Epithelial cell of esophagus (primary cell): ENCODE measurements around the gene CLDN9.

ENCODE experiments used
- DNase-seq: peaks from one replicate; pipeline ENCODE4 v3.0.0; 2010; ENCODE audit warnings: low read depth
- H3K4me3 ChIP-seq: 2 replicates; pipeline ENCODE4 v1.5.1; 2011; ENCODE audit warnings: mild to moderate bottlenecking, low read length, control low read depth
- TF ChIP-seq, protein P1 (sequence below): IDR thresholded peaks from 2 replicates; pipeline ENCODE4 v1.5.1; 2011; ENCODE audit warnings: low read depth, mild to moderate bottlenecking, low read length, control low read depth, inconsistent platforms; ENCODE audit not compliant: insufficient read depth; ENCODE audit errors: missing control alignments

Gene CLDN9

DNA sequence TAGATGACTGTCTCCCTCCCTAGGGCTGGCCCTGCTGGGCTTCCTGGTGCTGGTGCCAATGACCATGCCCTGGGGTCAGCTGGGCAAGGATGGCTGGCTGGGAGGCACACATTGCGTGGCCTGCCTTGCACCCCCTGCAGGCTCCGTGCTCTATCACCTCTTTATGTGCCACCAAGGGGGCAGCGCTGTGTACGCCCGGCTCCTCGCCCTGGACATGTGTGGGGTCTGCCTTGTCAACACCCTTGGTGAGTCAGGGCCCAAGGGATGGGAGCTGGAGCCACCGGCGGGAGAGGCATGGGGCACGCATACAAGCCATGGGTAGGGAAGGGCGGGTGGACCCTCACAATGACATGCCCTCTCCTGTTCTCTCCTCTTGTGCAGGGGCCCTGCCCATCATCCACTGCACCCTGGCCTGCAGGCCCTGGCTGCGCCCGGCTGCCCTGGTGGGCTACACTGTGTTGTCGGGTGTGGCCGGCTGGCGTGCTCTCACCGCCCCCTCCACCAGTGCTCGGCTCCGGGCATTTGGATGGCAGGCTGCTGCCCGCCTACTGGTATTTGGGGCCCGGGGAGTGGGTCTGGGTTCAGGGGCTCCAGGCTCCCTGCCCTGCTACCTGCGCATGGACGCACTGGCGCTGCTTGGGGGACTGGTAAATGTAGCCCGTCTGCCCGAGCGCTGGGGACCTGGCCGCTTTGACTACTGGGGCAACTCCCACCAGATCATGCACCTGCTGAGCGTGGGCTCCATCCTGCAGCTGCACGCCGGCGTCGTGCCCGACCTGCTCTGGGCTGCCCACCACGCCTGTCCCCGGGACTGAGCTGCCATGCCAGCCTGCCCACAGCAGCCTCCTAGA lies 41.4 kb upstream of the CLDN9 start:
- H3K4me3 ChIP-seq = no peak overlapping the region
- DNase-seq = no peak
- TF ChIP-seq, protein P1, sequence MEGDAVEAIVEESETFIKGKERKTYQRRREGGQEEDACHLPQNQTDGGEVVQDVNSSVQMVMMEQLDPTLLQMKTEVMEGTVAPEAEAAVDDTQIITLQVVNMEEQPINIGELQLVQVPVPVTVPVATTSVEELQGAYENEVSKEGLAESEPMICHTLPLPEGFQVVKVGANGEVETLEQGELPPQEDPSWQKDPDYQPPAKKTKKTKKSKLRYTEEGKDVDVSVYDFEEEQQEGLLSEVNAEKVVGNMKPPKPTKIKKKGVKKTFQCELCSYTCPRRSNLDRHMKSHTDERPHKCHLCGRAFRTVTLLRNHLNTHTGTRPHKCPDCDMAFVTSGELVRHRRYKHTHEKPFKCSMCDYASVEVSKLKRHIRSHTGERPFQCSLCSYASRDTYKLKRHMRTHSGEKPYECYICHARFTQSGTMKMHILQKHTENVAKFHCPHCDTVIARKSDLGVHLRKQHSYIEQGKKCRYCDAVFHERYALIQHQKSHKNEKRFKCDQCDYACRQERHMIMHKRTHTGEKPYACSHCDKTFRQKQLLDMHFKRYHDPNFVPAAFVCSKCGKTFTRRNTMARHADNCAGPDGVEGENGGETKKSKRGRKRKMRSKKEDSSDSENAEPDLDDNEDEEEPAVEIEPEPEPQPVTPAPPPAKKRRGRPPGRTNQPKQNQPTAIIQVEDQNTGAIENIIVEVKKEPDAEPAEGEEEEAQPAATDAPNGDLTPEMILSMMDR = no peak

DNA sequence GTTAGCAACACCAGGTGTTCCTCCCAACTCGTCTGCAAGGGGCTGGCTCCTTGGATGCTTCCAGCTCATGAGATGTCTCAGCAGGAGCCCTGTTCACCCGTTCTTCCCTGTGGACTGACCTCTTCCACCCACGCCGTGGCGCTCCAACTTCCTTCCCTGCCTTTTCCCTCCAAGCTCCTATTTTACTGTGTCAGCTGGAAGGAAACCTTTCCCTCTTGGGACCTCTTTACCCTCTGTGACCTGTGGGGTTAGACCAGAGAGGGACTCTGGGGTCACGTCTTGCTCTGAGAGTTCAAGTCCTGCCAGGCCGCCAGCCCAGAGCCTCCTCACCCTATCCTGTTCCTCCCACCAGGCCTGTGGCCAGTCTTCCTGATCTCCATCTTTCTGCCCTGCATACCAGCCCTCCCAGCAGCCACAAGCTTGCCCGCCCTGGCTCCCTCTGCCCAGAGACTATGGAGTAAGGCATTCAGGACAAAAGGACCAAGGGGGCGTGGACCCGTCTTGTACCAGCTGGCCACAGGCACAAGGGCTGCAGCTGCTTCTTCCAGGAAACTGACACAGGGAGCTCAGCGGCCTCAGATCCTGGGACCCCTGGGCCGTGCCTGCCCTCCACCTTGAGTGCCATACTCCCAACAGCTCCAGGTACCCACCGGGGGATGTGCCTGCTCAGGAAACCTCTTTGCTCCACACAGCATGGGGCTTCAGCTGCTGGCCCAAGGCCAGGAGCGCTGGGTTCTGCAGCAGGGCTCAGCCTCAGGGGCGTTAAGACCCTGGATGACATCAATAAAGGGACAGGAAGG lies 40.5 kb upstream of the CLDN9 start:
- no peak for DNase-seq
- TF ChIP-seq, protein P1 = no peak
- no peak overlapping the region for H3K4me3 ChIP-seq

DNA sequence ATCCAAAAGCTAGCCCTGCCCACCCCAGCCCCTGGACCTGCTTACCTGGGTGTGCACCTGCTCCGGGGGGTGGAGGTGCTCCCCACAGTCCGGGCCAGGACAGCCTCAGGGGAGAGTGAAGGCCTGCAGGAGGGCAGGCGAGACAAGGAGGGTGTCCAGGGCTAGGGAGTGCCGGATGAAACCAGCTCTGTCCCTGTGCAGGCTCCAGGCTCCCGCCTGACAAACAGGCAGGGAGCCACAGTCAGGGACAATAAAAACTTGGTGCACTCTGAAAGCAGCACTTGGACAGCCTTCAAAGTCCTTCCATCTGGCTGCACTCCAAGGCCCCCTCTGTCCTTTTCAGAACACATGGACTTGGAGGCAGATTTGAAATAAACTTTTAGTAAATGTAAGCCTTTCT lies 39.6 kb upstream of the CLDN9 start:
- no peak for DNase-seq
- no peak overlapping the region for H3K4me3 ChIP-seq
- TF ChIP-seq, protein P1 = no peak

DNA sequence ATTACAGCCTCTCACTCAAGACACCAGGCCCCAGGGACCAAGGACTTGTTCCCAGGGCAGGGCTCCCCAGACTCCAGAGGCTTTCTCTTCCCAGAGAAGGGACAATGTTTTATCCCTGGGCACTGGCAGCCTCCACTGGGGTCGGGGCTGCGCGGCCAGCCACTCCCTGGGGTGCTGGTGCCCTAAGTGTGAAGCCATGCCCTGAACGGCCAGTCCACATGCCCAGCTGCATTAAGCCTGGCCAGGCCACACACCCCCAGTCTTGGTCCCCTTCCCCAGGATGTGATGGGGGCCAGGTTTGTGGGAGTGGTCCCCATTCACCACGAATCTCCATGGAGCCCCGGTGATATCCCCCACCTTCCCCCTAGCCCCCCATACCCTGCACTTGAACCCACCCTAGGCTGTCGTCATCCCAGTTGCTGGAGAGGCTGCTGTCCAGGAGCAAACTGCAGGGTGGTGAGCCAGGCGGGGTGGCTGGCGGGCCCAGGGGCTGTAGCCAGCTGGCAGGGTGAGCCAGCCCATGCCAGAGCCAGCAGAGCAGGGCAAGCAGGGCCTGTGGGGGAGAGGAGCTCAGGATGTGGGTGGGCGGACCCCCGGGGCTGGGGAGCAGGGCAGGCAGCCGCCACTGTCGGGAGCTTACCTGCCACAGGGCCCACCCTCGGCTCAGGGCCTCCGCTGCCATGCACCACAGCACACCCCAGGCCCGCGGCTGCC lies 39.0 kb upstream of the CLDN9 start:
- TF ChIP-seq, protein P1 = no peak
- no peak overlapping the region for H3K4me3 ChIP-seq
- DNase-seq = no peak

DNA sequence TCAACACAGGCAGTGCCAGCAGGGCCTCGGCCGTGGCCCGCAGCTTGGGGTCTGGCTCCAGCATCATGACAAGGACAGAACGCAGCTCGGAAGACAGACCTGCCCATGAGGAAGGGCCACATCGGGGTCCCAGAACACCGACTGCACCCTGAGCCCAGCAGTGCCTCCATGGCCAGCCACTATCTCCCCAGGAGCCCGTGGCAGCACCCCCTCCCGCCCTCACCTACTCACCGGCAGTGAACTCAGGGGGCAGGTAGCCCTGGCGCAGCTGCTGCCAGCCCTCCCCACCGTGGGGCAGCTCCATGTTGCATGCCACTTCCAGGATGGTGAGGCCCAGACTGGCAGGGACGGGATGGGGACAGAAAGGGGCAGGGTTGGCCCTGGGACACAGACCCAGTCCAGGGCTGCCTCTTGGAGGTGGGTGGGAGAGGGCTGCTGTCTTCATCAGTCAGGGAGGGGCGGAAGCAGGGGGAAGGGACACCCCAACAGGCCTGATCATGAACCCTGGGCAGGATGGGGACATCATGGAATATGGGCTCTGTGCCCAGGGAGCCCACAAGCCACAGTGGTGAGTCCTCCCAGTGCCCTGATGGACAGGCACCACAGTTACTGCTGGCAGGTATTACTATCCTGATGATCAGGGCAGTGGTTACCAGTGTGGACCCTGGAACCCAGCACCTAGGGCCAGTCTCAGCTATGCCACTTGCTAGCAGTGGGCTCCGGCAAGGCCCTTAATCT lies 38.2 kb upstream of the CLDN9 start:
- TF ChIP-seq, protein P1 = no peak
- H3K4me3 ChIP-seq = no peak overlapping the region
- DNase-seq = no peak

DNA sequence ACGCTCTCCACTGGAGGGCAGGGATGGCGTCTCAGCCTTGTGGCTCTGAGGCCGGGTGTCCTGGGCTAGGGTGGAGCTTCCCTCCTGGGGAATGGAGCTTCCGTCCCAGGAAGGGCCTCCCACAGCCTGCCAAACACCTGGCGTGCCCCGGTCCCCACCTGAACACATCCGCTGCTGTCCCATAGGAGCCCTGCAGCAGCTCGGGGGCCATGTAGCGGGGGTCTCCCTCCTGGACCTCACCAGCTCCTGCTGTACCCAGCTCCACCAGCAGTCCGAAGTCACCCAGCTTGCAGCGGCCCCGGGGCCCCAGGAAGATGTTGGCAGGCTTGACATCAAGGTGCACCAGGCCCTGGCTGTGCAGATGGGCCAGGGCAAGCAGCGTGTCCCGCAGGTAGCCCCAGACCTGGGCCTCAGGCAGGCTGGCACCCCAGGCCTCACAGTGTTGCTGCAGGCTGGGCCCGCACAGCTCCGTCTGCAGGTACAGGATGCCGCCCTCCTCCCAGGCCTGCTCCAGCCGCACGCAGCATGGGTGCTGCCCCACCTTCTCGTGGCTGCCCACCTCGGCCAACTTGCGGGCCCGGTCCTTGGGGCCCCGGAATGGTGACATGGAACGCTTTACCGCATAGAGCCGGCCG lies 37.4 kb upstream of the CLDN9 start:
- no peak overlapping the region for H3K4me3 ChIP-seq
- TF ChIP-seq, protein P1 = no peak
- no peak for DNase-seq
